ENCODE measurements around the gene FAM210A. TPM values are rescaled to one million over a fixed set of nuclear protein-coding genes. Genes with fewer than 3 reads are reported as not detected.

FAM210A gene
- total RNA-seq, 1 donor from 2014 or later: 19.6 TPM

- Mint-ChIP-seq H3K27me3 (ENCODE audit: low read depth) (no peaks in the 10 kb centered on the region), H3K36me3 (ENCODE audit: low read depth) (peaks cover 16% of the 10 kb centered on the region)
- TF ChIP-seq CTCF (IDR thresholded peaks at IDR 0.05): no peak
Observed at GRCh38 chr18:13643261-13643751, 83.1 kb downstream of the FAM210A start.

DNA sequence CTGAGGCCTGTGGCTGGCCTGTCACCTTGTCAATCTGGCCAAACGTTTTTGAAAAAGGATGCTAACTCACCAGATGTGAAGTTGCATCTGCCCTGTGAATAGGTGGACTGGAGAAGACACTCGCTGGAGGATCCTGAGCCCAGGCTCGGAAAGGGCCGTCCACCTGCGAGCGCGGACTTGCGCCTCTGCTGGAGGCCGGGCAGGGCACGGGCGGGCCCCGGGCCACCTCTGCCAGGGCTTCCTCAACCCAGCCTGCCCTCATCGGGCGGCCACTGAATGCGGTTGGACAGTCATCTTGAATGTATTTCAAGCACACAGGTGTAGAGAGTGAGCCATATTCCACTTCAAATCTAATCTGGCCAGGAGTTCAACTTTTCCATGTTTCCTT is 83.9 kb downstream of the FAM210A start:
- Mint-ChIP-seq H3K27ac (ENCODE audit: unreplicated experiment) (no peak overlapping the region), H3K9me3 (ENCODE audit: low read depth) (no peaks in the 10 kb centered on the region), H3K36me3 (ENCODE audit: low read depth) (peaks cover 13% of the 10 kb centered on the region), H3K27me3 (ENCODE audit: low read depth) (no peaks in the 10 kb centered on the region), H3K4me1 (ENCODE audit: low read depth) (peaks cover 4% of the 10 kb centered on the region), H3K4me3 (ENCODE audit: unreplicated experiment) (no peak overlapping the region)
- no peak for DNase-seq (ENCODE audit: low spot score)
- no peak for TF ChIP-seq CTCF (IDR thresholded peaks at IDR 0.05)

More at GRCh38 chr18:13643261-13643751, 83.1 kb downstream of the FAM210A start:
- no peaks in the 10 kb centered on the region for H3K9me3 Mint-ChIP-seq (ENCODE audit: low read depth)
- no peak overlapping the region for H3K4me3 Mint-ChIP-seq (ENCODE audit: unreplicated experiment)
- H3K4me1 Mint-ChIP-seq (ENCODE audit: low read depth): peaks cover 4% of the 10 kb centered on the region
- no peak overlapping the region for H3K27ac Mint-ChIP-seq (ENCODE audit: unreplicated experiment)
- no peak for DNase-seq (ENCODE audit: low spot score)

DNA sequence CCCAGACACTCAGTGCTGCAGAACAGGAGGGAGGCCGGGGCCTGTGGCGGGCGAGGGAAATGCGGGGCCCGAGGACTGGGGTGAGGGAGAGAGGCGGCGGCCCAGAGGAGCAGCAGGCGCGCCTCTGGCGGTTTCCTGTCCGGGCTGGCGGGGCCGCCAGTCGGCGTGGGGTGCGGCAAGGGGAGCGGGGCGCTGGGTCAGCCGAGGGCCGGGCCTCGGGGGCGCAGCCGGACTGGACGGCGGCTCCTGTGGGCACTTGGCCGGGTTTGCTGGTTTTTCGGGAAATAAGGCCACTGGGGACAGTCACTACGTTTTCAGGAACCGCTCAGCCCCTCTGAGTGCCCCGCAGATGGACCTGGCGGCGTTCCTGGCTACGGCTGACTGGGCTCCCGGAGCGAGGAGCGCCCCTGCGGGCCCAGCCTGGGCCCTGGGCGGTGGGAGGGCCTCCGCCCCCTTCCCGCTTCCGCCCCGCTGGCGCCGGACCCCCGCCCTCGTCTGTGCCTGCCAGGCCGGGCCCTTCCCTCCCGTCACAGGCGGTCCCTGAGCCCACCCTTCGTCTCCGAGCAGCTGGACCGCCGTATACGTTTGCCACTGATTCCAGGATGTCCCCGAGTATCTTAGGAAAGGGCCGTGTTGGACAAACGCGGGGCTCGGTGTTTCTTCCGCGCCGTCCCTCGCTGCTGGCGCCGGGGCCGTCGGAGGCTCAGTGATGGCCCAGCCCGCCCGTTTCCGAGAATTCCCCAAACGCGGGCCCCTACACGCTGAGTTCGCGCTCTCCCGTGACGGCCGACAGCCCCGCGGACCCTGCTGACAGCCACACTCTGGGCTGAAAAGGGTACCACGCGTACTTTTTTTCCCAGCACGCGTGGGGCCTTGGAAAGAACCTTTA is 84.6 kb downstream of the FAM210A start:
- H3K36me3 Mint-ChIP-seq (ENCODE audit: low read depth): peaks cover 11% of the 10 kb centered on the region

DNA sequence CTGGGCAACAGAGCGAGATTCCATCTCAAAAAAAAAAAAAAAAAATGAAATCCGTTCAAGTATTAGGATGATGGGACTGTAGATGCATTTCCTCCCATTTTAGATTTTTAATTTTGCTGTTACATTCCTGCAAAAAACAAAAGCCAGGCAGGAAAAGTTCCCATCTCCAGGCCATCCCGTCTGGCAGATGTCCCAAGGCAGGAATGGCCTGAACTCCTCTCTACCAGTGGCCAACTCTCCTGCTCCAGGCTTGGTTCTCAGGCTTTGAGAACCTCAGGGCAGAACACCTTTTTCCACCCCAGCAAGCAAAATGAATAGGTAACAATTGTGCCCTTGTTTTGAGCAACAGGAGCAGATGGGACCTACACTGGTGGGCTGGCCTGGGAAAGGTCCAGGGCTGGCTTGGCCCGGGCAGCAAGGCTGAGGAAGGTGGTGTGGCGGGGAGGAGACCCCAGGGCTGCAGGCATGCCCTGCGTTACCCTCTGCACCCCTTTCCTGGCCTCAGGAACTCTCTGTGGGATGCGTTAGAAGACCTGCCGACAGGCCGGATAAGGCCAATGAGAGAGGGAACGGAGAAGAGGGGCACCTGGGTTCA is 86.0 kb downstream of the FAM210A start:
- TF ChIP-seq CTCF (IDR thresholded peaks at IDR 0.05): no peak
- Mint-ChIP-seq H3K27ac (ENCODE audit: unreplicated experiment) (no peak overlapping the region), H3K4me3 (ENCODE audit: unreplicated experiment) (no peak overlapping the region), H3K4me1 (ENCODE audit: low read depth) (peaks cover 4% of the 10 kb centered on the region), H3K9me3 (ENCODE audit: low read depth) (no peaks in the 10 kb centered on the region), H3K27me3 (ENCODE audit: low read depth) (no peaks in the 10 kb centered on the region), H3K36me3 (ENCODE audit: low read depth) (peaks cover 10% of the 10 kb centered on the region)
- DNase-seq (ENCODE audit: low spot score): no peak

More for the DNA sequence above, 84.6 kb downstream of the FAM210A start:
- no peaks in the 10 kb centered on the region for H3K27me3 Mint-ChIP-seq (ENCODE audit: low read depth)
- H3K9me3 Mint-ChIP-seq (ENCODE audit: low read depth): no peaks in the 10 kb centered on the region
- DNase-seq (ENCODE audit: low spot score): no peak
- H3K27ac Mint-ChIP-seq (ENCODE audit: unreplicated experiment): no peak overlapping the region
- no peak overlapping the region for H3K4me3 Mint-ChIP-seq (ENCODE audit: unreplicated experiment)
- TF ChIP-seq CTCF (IDR thresholded peaks at IDR 0.05): no peak
- peaks cover 4% of the 10 kb centered on the region for H3K4me1 Mint-ChIP-seq (ENCODE audit: low read depth)

DNA sequence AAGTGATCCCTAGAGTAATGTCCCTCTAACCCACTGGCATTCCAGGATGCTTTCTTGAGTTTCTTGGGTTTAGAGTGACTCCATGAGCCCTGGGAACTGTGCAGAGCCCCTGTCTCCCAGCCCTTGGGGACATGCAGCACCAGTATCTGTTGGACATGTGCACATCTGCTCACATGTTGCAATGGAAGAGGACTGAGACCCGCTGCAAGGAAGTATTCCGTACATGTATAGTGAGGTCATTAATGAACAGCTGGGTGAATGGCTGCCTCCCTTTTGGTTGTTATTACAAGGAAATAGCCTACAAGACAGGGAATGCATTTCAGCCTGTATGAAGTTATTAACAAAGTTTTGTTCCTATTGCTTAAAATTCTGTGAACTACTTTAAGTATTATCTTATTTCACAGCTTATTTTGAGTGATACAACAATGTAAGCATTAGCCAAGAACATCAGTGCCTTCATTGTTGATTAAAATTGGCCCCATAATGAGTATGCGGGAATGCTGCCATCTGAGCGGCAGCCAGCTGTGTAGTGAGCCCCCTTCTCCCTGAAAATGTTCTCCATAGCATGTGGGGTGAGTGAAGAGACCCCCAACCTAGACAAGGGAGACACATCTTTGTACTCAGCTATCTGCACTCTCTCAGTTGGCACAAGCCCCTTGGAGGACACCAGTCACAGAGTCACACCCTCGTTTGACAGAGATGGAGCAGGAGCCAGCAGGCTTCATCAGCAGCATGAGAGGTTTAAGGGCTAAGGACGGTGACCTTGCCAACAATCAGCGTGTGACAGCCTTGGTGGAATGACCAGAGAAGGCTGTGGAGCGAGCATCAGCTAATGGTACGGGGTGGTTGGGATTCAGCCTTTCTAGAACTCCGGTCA is 87.4 kb downstream of the FAM210A start:
- no peak overlapping the region for H3K27ac Mint-ChIP-seq (ENCODE audit: unreplicated experiment)
- DNase-seq (ENCODE audit: low spot score): no peak
- H3K36me3 Mint-ChIP-seq (ENCODE audit: low read depth): peaks cover 3% of the 10 kb centered on the region
- no peak overlapping the region for H3K4me3 Mint-ChIP-seq (ENCODE audit: unreplicated experiment)
- no peak for TF ChIP-seq CTCF (IDR thresholded peaks at IDR 0.05)
- peaks cover 4% of the 10 kb centered on the region for H3K4me1 Mint-ChIP-seq (ENCODE audit: low read depth)
- no peaks in the 10 kb centered on the region for H3K9me3 Mint-ChIP-seq (ENCODE audit: low read depth)
- H3K27me3 Mint-ChIP-seq (ENCODE audit: low read depth): no peaks in the 10 kb centered on the region
